ENCODE data around the gene IL15RA. TPM values are rescaled to one million over a fixed set of nuclear protein-coding genes. Genes with fewer than 3 reads are reported as not detected.

The IL15RA gene
- total RNA-seq, 1 experiment from 2014 or later = 28.6 TPM

DNA sequence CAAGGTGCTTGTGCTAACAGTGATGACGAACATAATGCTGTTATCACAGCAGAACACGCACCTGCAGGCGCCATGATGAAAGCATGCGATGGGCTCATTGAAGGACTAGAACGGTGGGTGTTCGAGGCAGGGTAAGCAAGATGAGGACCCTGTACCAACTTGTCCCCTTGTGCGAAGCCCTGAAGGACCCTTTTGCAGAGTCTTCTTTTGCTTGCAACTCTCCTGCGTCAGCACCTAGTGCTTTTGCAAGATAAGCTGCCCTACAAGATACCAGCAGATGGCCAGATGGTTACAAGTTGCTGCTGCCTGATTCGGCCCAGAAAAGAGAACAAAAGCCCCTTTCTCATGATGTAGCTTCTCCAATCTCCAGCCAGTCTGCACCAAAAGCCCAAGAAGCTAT is 4.2 kb upstream of the IL15RA start:
- no peak for TF ChIP-seq CTCF (IDR thresholded peaks at IDR 0.05; ENCODE audit: unreplicated experiment)
- Mint-ChIP-seq H3K4me1 (ENCODE audit: low read depth, unreplicated experiment) (no peaks in the 10 kb centered on the region), H3K9me3 (ENCODE audit: low read depth, unreplicated experiment) (no peaks in the 10 kb centered on the region), H3K36me3 (ENCODE audit: insufficient read depth, unreplicated experiment) (peaks cover 22% of the 10 kb centered on the region), H3K27ac (ENCODE audit: unreplicated experiment) (no peak overlapping the region), H3K27me3 (ENCODE audit: unreplicated experiment) (no peaks in the 10 kb centered on the region), H3K4me3 (ENCODE audit: low read depth, unreplicated experiment) (no peak overlapping the region)
- no TSS peak for BruUV-seq (replicated peaks)
- intact Hi-C loops (cut with micrococcal nuclease; ENCODE audit: unreplicated experiment) = no loop called here
- no peak for DNase-seq
- CTCF ChIA-PET = no interaction called here

GRCh38 chr10:5978230-5978489 is 817 bp upstream of the IL15RA start:
- H3K4me1 Mint-ChIP-seq (ENCODE audit: low read depth, unreplicated experiment) = peaks cover 12% of the 10 kb centered on the region
- peaks cover 37% of the 10 kb centered on the region for H3K36me3 Mint-ChIP-seq (ENCODE audit: insufficient read depth, unreplicated experiment)
- H3K27me3 Mint-ChIP-seq (ENCODE audit: unreplicated experiment) = no peaks in the 10 kb centered on the region
- BruUV-seq (replicated peaks) = no TSS peak
- peak overlapping the region; percentile 84 for H3K4me3 Mint-ChIP-seq (ENCODE audit: low read depth, unreplicated experiment)
- no peak for TF ChIP-seq CTCF (IDR thresholded peaks at IDR 0.05; ENCODE audit: unreplicated experiment)
- H3K9me3 Mint-ChIP-seq (ENCODE audit: low read depth, unreplicated experiment) = no peaks in the 10 kb centered on the region
- CTCF ChIA-PET = interaction anchor here (0.6 to 2.5 kb wide), 5 partner anchors 18 to 993 kb away, joined by 3 to 9 read pairs (median 3); no protein-coding TSS in a partner anchor
- intact Hi-C loops (cut with micrococcal nuclease; ENCODE audit: unreplicated experiment) = loop anchor here (5.0 to 10.0 kb wide), 3 partner anchors 166 to 427 kb away; partner anchors contain the start of gene GDI2
- no peak for DNase-seq
- H3K27ac Mint-ChIP-seq (ENCODE audit: unreplicated experiment) = peak overlapping the region; percentile 87

GRCh38 chr10:5976512-5977470 is 552 bp downstream of the IL15RA start:
- H3K27me3 Mint-ChIP-seq (ENCODE audit: unreplicated experiment) = no peaks in the 10 kb centered on the region
- no TSS peak for BruUV-seq (replicated peaks)
- peak overlapping the region; percentile 84 for H3K4me3 Mint-ChIP-seq (ENCODE audit: low read depth, unreplicated experiment)
- peak overlapping the region; percentile 79 for H3K27ac Mint-ChIP-seq (ENCODE audit: unreplicated experiment)
- no peaks in the 10 kb centered on the region for H3K9me3 Mint-ChIP-seq (ENCODE audit: low read depth, unreplicated experiment)
- DNase-seq = peak; percentile 61
- peaks cover 22% of the 10 kb centered on the region for H3K4me1 Mint-ChIP-seq (ENCODE audit: low read depth, unreplicated experiment)
- H3K36me3 Mint-ChIP-seq (ENCODE audit: insufficient read depth, unreplicated experiment) = peaks cover 37% of the 10 kb centered on the region
- CTCF ChIA-PET = interaction anchor here (0.9 to 2.5 kb wide), 4 partner anchors 25 to 110 kb away, joined by 3 to 9 read pairs (median 4); no protein-coding TSS in a partner anchor
- TF ChIP-seq CTCF (IDR thresholded peaks at IDR 0.05; ENCODE audit: unreplicated experiment) = no peak
- intact Hi-C loops (cut with micrococcal nuclease; ENCODE audit: unreplicated experiment) = loop anchor here (5.0 to 10.0 kb wide), 3 partner anchors 164 to 428 kb away; partner anchors contain the start of gene GDI2

DNA sequence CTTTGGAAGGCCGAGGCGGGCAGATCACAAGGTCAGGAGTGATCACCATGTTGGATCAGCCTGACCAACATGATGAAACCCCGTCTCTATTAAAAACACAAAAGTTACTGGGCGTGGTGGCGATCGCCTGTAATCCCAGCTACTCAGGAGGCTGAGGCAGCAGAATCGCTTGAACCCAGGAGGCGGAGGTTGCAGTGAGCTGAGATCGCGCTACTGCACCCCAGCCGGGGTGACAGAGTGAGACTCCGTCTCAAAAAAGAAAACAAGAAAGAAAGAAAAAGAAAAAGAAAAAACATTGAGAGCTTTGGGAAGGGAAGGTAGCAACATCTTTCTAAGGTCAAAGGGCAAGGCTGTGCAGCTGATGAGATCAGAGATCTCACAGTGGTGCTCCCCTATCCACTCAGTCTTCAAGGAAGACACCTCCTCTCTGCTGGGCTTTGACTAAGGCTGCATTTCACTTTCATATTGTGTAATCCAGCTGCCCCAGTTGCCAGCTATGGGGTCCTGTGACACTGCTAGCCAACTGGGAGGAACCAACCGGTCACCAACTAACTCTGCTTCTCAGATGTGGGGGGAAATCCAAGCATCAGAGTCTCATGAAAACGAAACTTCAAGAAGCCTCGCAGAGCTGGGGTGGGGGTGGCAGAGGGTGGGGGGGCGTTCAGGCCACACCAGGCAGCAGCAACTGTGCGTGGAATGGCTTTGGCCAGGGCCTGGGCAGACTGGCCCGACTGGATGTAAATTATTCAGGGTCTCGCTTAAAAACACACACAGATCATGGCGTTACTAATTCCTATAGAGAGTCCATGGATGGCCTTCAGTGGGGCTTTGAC is 1.5 kb downstream of the IL15RA start:
- intact Hi-C loops (cut with micrococcal nuclease; ENCODE audit: unreplicated experiment) = loop anchor here (5.0 to 10.0 kb wide), 3 partner anchors 164 to 429 kb away; partner anchors contain the start of gene GDI2
- CTCF ChIA-PET = interaction anchor here (0.7 to 2.5 kb wide), 4 partner anchors 24 to 1241 kb away, joined by 4 to 9 read pairs (median 4); no protein-coding TSS in a partner anchor

More for the DNA sequence above, 1.5 kb downstream of the IL15RA start:
- Mint-ChIP-seq H3K27me3 (ENCODE audit: unreplicated experiment) (no peaks in the 10 kb centered on the region), H3K4me3 (ENCODE audit: low read depth, unreplicated experiment) (peak overlapping the region; percentile 84), H3K36me3 (ENCODE audit: insufficient read depth, unreplicated experiment) (peaks cover 37% of the 10 kb centered on the region), H3K9me3 (ENCODE audit: low read depth, unreplicated experiment) (no peaks in the 10 kb centered on the region), H3K27ac (ENCODE audit: unreplicated experiment) (peak overlapping the region; percentile 79), H3K4me1 (ENCODE audit: low read depth, unreplicated experiment) (peaks cover 31% of the 10 kb centered on the region)
- DNase-seq = no peak
- no peak for TF ChIP-seq CTCF (IDR thresholded peaks at IDR 0.05; ENCODE audit: unreplicated experiment)
- BruUV-seq (replicated peaks) = no TSS peak

Data from Calu3 (cell line).